Heart left ventricle (tissue), 16 donors: ENCODE measurements around the gene PRDX5. TPM values are rescaled to one million over a fixed set of nuclear protein-coding genes. Genes with fewer than 3 reads are reported as not detected.

ENCODE experiments used
- ATAC-seq, 4 donors: fragments of 200-7000 bp; cut with Tn5 transposase; one replicate each; pipeline ENCODE4 v1.9.1; 2020 to 2022; ENCODE audit warnings: moderate library complexity in 4 of 4, mild to moderate bottlenecking in 3 of 4, moderate number of reproducible peaks in 1 of 4
- DNase-seq, 5 donors: peaks; one replicate each; pipeline ENCODE4 v3.0.0-alpha.2; 2020
- H3K27ac ChIP-seq, 12 donors: fragments of 200-600 bp; sonication (generic) in 4 of 12; one replicate each; pipeline versions ENCODE4 v1.5.0 to v1.8.0; 2016 to 2022; ENCODE audit warnings: mild to moderate bottlenecking in 2 of 12
- H3K27me3 ChIP-seq, 9 donors: fragments of 200-600 bp; sonication (generic) in 2 of 9; one replicate each; pipeline versions ENCODE4 v1.5.1 to v1.8.0; 2016 to 2022; ENCODE audit warnings: mild to moderate bottlenecking in 3 of 9
- H3K36me3 ChIP-seq, 9 donors: fragments of 200-600 bp; sonication (generic) in 2 of 9; one replicate each; pipeline versions ENCODE4 v1.5.0 to v1.8.0; 2018 to 2022; ENCODE audit warnings: mild to moderate bottlenecking in 2 of 9
- H3K4me1 ChIP-seq, 12 donors: fragments of 200-600 bp; sonication (generic) in 4 of 12; one replicate each; pipeline versions ENCODE4 v1.5.0 to v1.8.0; 2016 to 2022; ENCODE audit warnings: mild to moderate bottlenecking in 3 of 12
- H3K4me3 ChIP-seq, 12 donors: fragments of 200-600 bp; sonication (generic) in 4 of 12; one replicate each; pipeline versions ENCODE4 v1.5.0 to v1.8.0; 2017 to 2022; ENCODE audit warnings: mild to moderate bottlenecking in 9 of 12, moderate library complexity in 4 of 12
- H3K9me3 ChIP-seq, 12 donors: fragments of 200-600 bp; sonication (generic) in 4 of 12; one replicate each; pipeline versions ENCODE4 v1.5.0 to v1.8.0; 2016 to 2022; ENCODE audit warnings: mild to moderate bottlenecking in 1 of 12
- CTCF ChIP-seq, 12 donors: fragments of 200-600 bp; sonication (generic) in 4 of 12; IDR thresholded peaks; one replicate each; pipeline versions ENCODE4 v1.5.0 to v1.8.0; 2018 to 2022; ENCODE audit warnings: antibody characterized with exemption in 12 of 12, mild to moderate bottlenecking in 5 of 12
- POLR2A ChIP-seq, 2 donors: fragments of 450-650 bp; IDR thresholded peaks; one replicate each; pipeline ENCODE4 v1.6.1; 2017; ENCODE audit warnings: antibody characterized with exemption in 2 of 2, mild to moderate bottlenecking in 2 of 2, moderate library complexity in 2 of 2
- WGBS, 4 donors: extraction: QIAGEN DNeasy Blood & Tissue Kit in 2 of 4; methylation state at CpG; one replicate each; pipeline versions ENCODE4 v1.1.5 to v1.1.7; 2013 to 2018; 5-methylcytosine and 5-hydroxymethylcytosine counted together
- intact Hi-C, 10 donors: fragments of 100-400 bp; cut with DNase I; formaldehyde crosslinking; loops; one replicate each; pipeline versions ENCODE4 v1.11.1 to v1.14.2; 2022
- polyA plus RNA-seq, 2 donors: library from polyadenylated mRNA; stranded (reverse); fragments of 200-250 nt; gene quantifications; one replicate each; pipeline ENCODE4 v1.2.3, GENCODE V29; 2013
- total RNA-seq, 9 donors: library from RNA; depleted of rRNA in 2 of 9; stranded (reverse); fragments of >200 nt in 2 of 9; fragmentation: NEBNext Ultra II Directional in 3 of 9; extraction: Animal tissue kit (Norgen Biotek cat#: 25700) in 3 of 9; gene quantifications; one replicate each; pipeline versions ENCODE4 v1.1.0 to v1.2.4, GENCODE V29; 2016 to 2023
- donor health status: ischemic (EF 13 %, LVEDD 7.1; RV severe dilation, severe dysfunction).
- donor health status: healthy with polysubstance abuse.
- donor health status: DM: no; HTN: yes; CAD: no.
- donor health status: DM: no; HTN: no; CAD: no.
- donor health status: ischemic (EF 25% LVEDD 6.9; RV normal size, moderate dysfunction).
- donor health status: ischemic (EF 25% LVEDD 5.7; RV mildly dilated, moderate dysfunction).
- donor health status: healthy.
- donor health status: DM: yes; HTN: yes; CAD: no.
- donor health status: ischemic (EF 35%, LVEDD 5.7; RV mildly dilated, moderate dysfunction).
- donor health status: nonischemic (EF 11% LVEDD 7.7; RV severe dilation, severe dysfunction).
- donor health status: DM: yes; HTN: yes; CAD: no.
- donor health status: PGD.
- donor health status: ischemic (EF 29% LVEDD 5.4; RV normal size, mild dysfunction).
- donor health status: nonischemic (EF 23%, LVEDD 6.1; RV moderate dilation, normal function).

PRDX5 gene
- total and polyA plus RNA-seq, 11 donors: 220 to 882 (median 294) TPM

- H3K36me3 ChIP-seq: no peaks in the 10 kb centered on the region
- H3K9me3 ChIP-seq: no peaks in the 10 kb centered on the region
- DNase-seq: peak in 1 of 5 donors; percentile 15
- WGBS, 4 donors: 28 to 38% (median 32%) methylated on average over 35 to 42 of the region's 42 CpGs
- no peak overlapping the region for H3K27ac ChIP-seq
- H3K27me3 ChIP-seq: peaks cover 25 to 76% (median 59%) of the 10 kb centered on the region in 9 donors
- H3K4me1 ChIP-seq: peaks cover 0 to 20% (median 9%) of the 10 kb centered on the region in 12 donors
- peak in 1 of 4 donors; percentile 16 for ATAC-seq
- intact Hi-C loops: no loop called here
- peak overlapping the region; percentile 23 to 52 (median 38) for H3K4me3 ChIP-seq
- TF ChIP-seq POLR2A (IDR thresholded peaks at IDR 0.05) (no peak), CTCF (IDR thresholded peaks at IDR 0.05) (no peak)
These were observed 25.3 kb upstream of the PRDX5 start for GRCh38 chr11:64292460-64293254.

- no peak for DNase-seq
- Histone ChIP-seq H3K27me3 (peaks cover 32 to 98% (median 75%) of the 10 kb centered on the region in 9 donors), H3K4me3 (no peak overlapping the region), H3K9me3 (no peaks in the 10 kb centered on the region), H3K36me3 (no peaks in the 10 kb centered on the region), H3K4me1 (peaks cover 4 to 29% (median 17%) of the 10 kb centered on the region in 12 donors), H3K27ac (no peak overlapping the region)
- ATAC-seq: no peak
- WGBS, 4 donors: 56 to 71% (median 61%) methylated on average over 3 of the region's 3 CpGs
- intact Hi-C loops: loop anchor here in 1 of 10 donors (5.0 kb wide), 1 partner anchor 37 kb away; no protein-coding TSS in a partner anchor
- no peak for TF ChIP-seq POLR2A (IDR thresholded peaks at IDR 0.05)
- TF ChIP-seq CTCF (IDR thresholded peaks at IDR 0.05): no peak
These were observed 23.1 kb upstream of the PRDX5 start for GRCh38 chr11:64294774-64295173.

- H3K4me1 ChIP-seq: peaks cover 4 to 39% (median 27%) of the 10 kb centered on the region in 12 donors
- H3K27ac ChIP-seq: no peak overlapping the region
- intact Hi-C loops: loop anchor here in 2 of 10 donors (2.0 to 5.0 kb wide), 2 partner anchors 21 to 38 kb away; no protein-coding TSS in a partner anchor
- ATAC-seq: no peak
- no peaks in the 10 kb centered on the region for H3K36me3 ChIP-seq
- no peak for TF ChIP-seq POLR2A (IDR thresholded peaks at IDR 0.05)
- no peak for TF ChIP-seq CTCF (IDR thresholded peaks at IDR 0.05)
- H3K4me3 ChIP-seq: no peak overlapping the region
- H3K27me3 ChIP-seq: peaks cover 32 to 100% (median 71%) of the 10 kb centered on the region in 9 donors
- DNase-seq: no peak
- H3K9me3 ChIP-seq: no peaks in the 10 kb centered on the region
- 92 to 95% (median 94%) methylated on average over 4 of the region's 4 CpGs for WGBS, 4 donors
These were observed 22.2 kb upstream of the PRDX5 start for GRCh38 chr11:64295760-64296159.

- WGBS, 4 donors: 50 to 67% (median 58%) methylated on average over 1 of the region's 1 CpG
These were observed 21.7 kb upstream of the PRDX5 start for GRCh38 chr11:64296236-64296635.

More at GRCh38 chr11:64296236-64296635, 21.7 kb upstream of the PRDX5 start:
- Histone ChIP-seq H3K4me3 (no peak overlapping the region), H3K4me1 (peaks cover 4 to 40% (median 28%) of the 10 kb centered on the region in 12 donors), H3K27ac (no peak overlapping the region), H3K36me3 (no peaks in the 10 kb centered on the region), H3K27me3 (peaks cover 29 to 99% (median 66%) of the 10 kb centered on the region in 9 donors), H3K9me3 (no peaks in the 10 kb centered on the region)
- DNase-seq (no peak), ATAC-seq (no peak)
- no peak for TF ChIP-seq POLR2A (IDR thresholded peaks at IDR 0.05)
- TF ChIP-seq CTCF (IDR thresholded peaks at IDR 0.05): no peak
- intact Hi-C loops: loop anchor here in 2 of 10 donors (2.0 to 5.0 kb wide), 2 partner anchors 21 to 39 kb away; no protein-coding TSS in a partner anchor
